ENCODE data around the gene ZNF205. TPM values are rescaled to one million over a fixed set of nuclear protein-coding genes. Genes with fewer than 3 reads are reported as not detected.

The ZNF205 gene
- total and polyA plus RNA-seq, 9 of the 15 experiments (the other 6 are each of a cell fraction or from before 2014, with no cell fraction given): 2.4 to 11.8 (median 5.1) TPM; not detected in 2

DNA sequence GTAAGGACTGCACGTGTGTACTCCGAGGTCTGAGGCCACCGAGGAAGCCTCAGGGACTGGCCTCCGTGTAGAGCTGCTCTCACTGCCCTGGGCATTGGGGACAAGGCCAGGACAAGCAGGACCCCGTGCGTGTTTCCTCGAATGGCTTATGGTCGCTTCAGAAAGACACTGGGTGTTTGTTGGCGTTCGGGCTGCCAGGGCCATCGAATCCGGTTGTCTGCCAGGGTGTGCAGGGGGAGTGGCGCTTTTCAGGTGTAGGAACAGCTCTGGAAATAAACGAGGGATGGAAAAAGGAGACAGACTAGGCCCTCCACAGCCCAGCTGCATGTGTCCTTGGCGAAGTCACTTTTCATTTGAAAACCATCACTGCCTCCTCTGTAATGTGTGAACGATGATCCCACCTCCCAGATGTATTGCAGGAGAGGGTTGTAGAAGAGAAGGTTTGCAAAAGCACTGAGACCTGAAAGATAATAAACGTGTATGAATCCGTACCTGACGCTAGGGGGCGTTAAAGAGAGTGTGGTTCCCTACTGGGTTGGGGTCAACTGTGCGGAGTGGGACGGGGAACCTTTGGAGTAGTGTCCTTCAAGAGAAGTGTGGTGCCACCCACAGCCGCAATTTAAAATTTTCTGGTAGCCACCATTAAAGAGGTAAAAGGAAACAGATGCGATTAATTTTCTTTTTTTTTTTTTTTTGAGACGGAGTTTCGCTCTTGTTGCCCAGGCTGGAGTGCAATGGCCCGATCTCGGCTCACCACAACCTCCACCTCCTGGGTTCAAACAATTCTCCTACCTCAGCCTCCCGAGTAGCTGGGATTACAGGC lies 11.2 kb upstream of the ZNF205 start (continued):
- TF ChIP-seq CC2D1A (IDR thresholded peaks at IDR 0.05) (peak; percentile 78; the same call in 1 of the 2 replicates), ZNF408 (CRISPR knock-in tag; IDR thresholded peaks at IDR 0.05; ENCODE audit: low read depth) (no peak), ZNF644 (tag; IDR thresholded peaks at IDR 0.05; ENCODE audit: low read depth) (no peak), ZBTB17 (CRISPR knock-in tag; IDR thresholded peaks at IDR 0.05) (no peak), CREB1 (IDR thresholded peaks at IDR 0.05) (no peak), CREB1 (CRISPR knock-in tag; IDR thresholded peaks at IDR 0.05) (peak; percentile 35; the same call in 1 of the 2 replicates), MAZ (CRISPR knock-in tag; conservative IDR thresholded peaks at IDR 0.05 in 1 of 2, IDR thresholded peaks at IDR 0.05 in 1 of 2) (0 out of 4 replicates have a peak, but pooled peaks of 1 of the 2 experiments have one; percentile 47), ZNF551 (CRISPR knock-in tag; IDR thresholded peaks at IDR 0.05) (no peak), ARID2 (IDR thresholded peaks at IDR 0.05) (peak; percentile 72; the same call in 1 of the 2 replicates), BHLHE40 (IDR thresholded peaks at IDR 0.05; ENCODE audit: low read length) (peak; percentile 63), DIDO1 (tag; IDR thresholded peaks at IDR 0.05; ENCODE audit: low read depth) (no peak)
- TF ChIP-seq, protein P1, sequence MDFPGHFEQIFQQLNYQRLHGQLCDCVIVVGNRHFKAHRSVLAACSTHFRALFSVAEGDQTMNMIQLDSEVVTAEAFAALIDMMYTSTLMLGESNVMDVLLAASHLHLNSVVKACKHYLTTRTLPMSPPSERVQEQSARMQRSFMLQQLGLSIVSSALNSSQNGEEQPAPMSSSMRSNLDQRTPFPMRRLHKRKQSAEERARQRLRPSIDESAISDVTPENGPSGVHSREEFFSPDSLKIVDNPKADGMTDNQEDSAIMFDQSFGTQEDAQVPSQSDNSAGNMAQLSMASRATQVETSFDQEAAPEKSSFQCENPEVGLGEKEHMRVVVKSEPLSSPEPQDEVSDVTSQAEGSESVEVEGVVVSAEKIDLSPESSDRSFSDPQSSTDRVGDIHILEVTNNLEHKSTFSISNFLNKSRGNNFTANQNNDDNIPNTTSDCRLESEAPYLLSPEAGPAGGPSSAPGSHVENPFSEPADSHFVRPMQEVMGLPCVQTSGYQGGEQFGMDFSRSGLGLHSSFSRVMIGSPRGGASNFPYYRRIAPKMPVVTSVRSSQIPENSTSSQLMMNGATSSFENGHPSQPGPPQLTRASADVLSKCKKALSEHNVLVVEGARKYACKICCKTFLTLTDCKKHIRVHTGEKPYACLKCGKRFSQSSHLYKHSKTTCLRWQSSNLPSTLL (IDR thresholded peaks at IDR 0.05): peak; percentile 92
- TF ChIP-seq, protein P2, sequence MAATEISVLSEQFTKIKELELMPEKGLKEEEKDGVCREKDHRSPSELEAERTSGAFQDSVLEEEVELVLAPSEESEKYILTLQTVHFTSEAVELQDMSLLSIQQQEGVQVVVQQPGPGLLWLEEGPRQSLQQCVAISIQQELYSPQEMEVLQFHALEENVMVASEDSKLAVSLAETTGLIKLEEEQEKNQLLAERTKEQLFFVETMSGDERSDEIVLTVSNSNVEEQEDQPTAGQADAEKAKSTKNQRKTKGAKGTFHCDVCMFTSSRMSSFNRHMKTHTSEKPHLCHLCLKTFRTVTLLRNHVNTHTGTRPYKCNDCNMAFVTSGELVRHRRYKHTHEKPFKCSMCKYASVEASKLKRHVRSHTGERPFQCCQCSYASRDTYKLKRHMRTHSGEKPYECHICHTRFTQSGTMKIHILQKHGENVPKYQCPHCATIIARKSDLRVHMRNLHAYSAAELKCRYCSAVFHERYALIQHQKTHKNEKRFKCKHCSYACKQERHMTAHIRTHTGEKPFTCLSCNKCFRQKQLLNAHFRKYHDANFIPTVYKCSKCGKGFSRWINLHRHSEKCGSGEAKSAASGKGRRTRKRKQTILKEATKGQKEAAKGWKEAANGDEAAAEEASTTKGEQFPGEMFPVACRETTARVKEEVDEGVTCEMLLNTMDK (IDR thresholded peaks at IDR 0.05; ENCODE audit: borderline replicate concordance, insufficient read depth, low read depth, low read length, poor library complexity, severe bottlenecking): peak; percentile 28
- TF ChIP-seq, protein P3, sequence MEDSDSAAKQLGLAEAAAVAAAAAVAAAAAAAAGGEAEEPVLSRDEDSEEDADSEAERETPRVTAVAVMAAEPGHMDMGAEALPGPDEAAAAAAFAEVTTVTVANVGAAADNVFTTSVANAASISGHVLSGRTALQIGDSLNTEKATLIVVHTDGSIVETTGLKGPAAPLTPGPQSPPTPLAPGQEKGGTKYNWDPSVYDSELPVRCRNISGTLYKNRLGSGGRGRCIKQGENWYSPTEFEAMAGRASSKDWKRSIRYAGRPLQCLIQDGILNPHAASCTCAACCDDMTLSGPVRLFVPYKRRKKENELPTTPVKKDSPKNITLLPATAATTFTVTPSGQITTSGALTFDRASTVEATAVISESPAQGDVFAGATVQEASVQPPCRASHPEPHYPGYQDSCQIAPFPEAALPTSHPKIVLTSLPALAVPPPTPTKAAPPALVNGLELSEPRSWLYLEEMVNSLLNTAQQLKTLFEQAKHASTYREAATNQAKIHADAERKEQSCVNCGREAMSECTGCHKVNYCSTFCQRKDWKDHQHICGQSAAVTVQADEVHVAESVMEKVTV (CRISPR knock-in tag; IDR thresholded peaks at IDR 0.05): no peak
- TF ChIP-seq, protein P4, sequence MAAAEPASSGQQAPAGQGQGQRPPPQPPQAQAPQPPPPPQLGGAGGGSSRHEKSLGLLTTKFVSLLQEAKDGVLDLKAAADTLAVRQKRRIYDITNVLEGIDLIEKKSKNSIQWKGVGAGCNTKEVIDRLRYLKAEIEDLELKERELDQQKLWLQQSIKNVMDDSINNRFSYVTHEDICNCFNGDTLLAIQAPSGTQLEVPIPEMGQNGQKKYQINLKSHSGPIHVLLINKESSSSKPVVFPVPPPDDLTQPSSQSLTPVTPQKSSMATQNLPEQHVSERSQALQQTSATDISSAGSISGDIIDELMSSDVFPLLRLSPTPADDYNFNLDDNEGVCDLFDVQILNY (CRISPR knock-in tag; IDR thresholded peaks at IDR 0.05): no peak
- TF ChIP-seq, protein P5, sequence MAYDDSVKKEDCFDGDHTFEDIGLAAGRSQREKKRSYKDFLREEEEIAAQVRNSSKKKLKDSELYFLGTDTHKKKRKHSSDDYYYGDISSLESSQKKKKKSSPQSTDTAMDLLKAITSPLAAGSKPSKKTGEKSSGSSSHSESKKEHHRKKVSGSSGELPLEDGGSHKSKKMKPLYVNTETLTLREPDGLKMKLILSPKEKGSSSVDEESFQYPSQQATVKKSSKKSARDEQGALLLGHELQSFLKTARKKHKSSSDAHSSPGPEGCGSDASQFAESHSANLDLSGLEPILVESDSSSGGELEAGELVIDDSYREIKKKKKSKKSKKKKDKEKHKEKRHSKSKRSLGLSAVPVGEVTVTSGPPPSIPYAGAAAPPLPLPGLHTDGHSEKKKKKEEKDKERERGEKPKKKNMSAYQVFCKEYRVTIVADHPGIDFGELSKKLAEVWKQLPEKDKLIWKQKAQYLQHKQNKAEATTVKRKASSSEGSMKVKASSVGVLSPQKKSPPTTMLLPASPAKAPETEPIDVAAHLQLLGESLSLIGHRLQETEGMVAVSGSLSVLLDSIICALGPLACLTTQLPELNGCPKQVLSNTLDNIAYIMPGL (CRISPR knock-in tag; IDR thresholded peaks at IDR 0.05): peak; percentile 43; the same call in 1 of the 2 replicates
